Measurements from ENCODE around the gene RGL1.

RGL1 gene

DNA sequence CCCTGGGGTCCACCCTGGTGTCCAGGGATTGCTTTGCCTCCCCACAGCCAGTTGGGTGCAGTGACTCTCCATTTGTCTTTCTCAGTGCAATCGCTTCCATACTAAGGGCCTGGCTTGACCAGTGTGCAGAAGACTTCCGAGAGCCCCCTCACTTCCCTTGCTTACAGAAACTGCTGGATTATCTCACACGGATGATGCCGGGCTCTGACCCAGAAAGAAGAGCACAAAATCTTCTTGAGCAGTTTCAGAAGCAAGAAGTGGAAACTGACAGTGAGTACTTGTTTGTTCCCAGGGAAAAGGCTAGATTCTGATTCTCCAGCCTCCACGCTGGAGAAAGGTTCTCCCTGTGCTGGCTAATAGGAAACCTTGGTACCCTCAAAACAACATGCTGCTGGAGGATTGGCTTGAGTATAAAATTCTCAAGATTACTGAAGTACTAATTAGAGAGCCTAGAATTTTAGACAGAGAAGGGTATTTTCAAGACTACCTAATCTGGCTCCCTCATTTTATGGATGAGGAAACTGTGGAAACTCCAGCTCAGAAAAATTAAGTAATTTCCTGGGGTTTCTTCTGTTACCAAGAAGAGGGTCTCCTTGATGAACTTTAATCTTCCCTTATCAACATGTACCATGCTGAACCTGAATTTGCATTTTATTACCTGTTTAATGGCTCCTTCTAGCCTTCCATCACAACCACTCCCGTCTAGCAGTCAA is 75.8 kb downstream of the RGL1 start:
- Histone ChIP-seq H3K4me1 (ENCODE audit: insufficient read depth, low read length) (peaks cover 20% of the 10 kb centered on the region), H3K36me3 (ENCODE audit: insufficient read depth, low read length) (peaks cover 22% of the 10 kb centered on the region; the same call in 1 of the 2 replicates)
- 95% methylated on average over 6 of the region's 6 CpGs for WGBS

DNA sequence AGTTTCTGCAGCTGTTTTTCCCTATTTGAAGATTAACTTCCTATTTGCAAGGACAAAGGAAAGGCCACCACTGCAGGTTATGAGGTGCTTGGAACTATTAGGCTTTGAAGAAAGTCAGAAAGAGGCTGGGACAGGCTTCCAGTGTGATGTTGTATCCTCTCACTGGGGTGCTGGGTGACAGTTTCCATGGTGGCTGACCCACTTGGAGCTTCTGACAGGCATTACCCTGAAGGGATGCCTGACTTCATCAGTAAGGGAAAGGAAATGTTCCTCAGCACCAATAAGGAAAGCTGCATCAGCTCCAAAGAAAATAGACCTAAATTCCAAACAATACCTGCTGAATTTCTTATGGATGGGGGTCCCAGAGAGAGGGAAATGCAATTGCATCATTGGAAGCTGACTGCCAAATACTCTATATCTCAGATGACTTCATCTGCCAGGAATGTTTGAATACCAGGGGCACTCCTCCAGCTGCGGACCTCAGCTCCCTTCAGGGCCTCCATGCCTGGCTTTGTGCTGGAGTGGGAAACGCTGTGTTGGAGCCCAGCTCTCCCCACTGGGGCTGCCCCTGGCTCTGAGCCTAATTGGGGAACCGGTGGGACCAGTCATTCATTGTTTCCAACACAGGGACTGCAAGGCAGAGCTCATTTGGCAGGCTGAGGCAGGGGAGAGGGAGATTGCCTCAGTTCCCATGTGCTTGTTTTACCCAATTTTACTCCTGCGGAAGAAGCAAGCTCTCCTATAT is 76.6 kb downstream of the RGL1 start:
- Histone ChIP-seq H3K27ac (ENCODE audit: low read depth, low read length) (peak overlapping the region; percentile 44), H3K9me3 (ENCODE audit: insufficient read depth, low read depth, low read length) (no peaks in the 10 kb centered on the region), H3K9ac (ENCODE audit: low read depth, low read length) (peak overlapping the region; percentile 40; the same call in 1 of the 2 replicates), H3K27me3 (ENCODE audit: insufficient read depth, low read length) (no peaks in the 10 kb centered on the region), H3K36me3 (ENCODE audit: insufficient read depth, low read length) (peaks cover 25% of the 10 kb centered on the region; the same call in 1 of the 2 replicates), H3K4me3 (ENCODE audit: low read length) (no peak overlapping the region), H3K4me1 (ENCODE audit: insufficient read depth, low read length) (peaks cover 20% of the 10 kb centered on the region)
- WGBS, result 52% methylated on average over 4 of the region's 4 CpGs

More for the DNA sequence above, 75.8 kb downstream of the RGL1 start:
- Histone ChIP-seq H3K4me3 (ENCODE audit: low read length) (no peak overlapping the region), H3K27ac (ENCODE audit: low read depth, low read length) (no peak overlapping the region), H3K27me3 (ENCODE audit: insufficient read depth, low read length) (no peaks in the 10 kb centered on the region), H3K9ac (ENCODE audit: low read depth, low read length) (no peak overlapping the region), H3K9me3 (ENCODE audit: insufficient read depth, low read depth, low read length) (no peaks in the 10 kb centered on the region)

DNA sequence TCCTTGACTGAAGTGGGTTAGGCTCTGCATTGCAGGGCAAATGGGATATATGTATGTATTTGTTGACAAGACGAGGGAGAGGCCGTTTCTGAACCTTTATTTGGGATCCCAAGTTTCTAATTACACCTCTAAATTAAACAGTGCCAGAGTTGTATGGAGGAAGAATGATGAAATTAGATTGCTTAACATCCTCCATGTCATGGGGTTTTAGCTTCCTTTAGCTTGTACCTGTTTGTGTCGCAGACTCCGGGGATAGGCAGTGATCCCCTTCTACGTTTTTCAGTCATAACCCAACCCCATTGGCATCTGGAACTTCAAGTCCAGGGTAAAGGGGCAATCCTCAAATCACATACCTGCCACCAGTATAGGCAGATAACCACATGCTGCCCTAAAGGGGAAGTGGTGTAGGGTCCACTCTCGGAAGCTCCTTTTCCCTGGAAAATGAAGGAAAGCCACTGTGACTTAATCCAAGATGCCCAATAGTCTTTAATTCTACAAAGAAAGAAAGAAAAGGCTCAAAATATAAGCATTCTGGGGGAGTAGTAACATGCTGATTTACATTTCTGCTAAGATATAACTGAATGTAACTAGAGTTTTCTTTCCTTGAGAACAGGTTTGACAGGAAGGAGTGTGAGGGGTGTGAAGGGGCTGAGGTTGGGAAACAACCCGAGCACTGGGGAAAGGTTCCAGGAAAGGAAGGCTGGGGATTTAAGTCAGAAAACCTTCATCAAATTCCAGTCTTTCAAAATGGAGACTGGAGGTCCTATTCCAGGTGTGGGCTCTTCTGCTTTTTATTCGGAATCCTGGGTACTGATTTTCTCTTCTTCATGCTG is 77.6 kb downstream of the RGL1 start:
- H3K4me1 ChIP-seq (ENCODE audit: insufficient read depth, low read length), result peaks cover 20% of the 10 kb centered on the region
- 84% methylated on average over 8 of the region's 8 CpGs for WGBS
- H3K27ac ChIP-seq (ENCODE audit: low read depth, low read length), result peak overlapping the region; percentile 11; the same call in 1 of the 2 replicates
- H3K36me3 ChIP-seq (ENCODE audit: insufficient read depth, low read length), result peaks cover 28% of the 10 kb centered on the region; the same call in 1 of the 2 replicates
- H3K9me3 ChIP-seq (ENCODE audit: insufficient read depth, low read depth, low read length), result no peaks in the 10 kb centered on the region
- H3K4me3 ChIP-seq (ENCODE audit: low read length), result no peak overlapping the region
- no peaks in the 10 kb centered on the region for H3K27me3 ChIP-seq (ENCODE audit: insufficient read depth, low read length)
- no peak overlapping the region; the same call in 1 of the 2 replicates for H3K9ac ChIP-seq (ENCODE audit: low read depth, low read length)

DNA sequence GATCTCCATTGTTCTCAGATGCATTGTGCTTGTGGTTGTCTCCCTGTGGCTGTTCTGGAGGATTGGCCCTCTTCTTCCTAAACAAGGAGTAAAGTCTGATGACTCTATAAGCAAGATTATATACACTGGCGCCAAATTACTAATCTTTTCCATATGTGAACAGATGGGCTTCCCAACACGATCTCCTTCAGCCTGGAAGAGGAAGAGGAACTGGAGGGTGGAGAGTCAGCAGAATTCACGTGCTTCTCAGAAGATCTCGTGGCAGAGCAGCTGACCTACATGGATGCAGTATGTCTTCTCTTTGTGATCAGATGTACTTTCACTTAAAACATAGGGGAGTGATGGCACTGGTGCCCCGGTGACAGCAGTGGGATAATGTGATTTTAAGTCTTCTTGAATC is 78.7 kb downstream of the RGL1 start:
- Histone ChIP-seq H3K9me3 (ENCODE audit: insufficient read depth, low read depth, low read length) (no peaks in the 10 kb centered on the region), H3K36me3 (ENCODE audit: insufficient read depth, low read length) (peaks cover 30% of the 10 kb centered on the region; the same call in 1 of the 2 replicates), H3K9ac (ENCODE audit: low read depth, low read length) (no peak overlapping the region), H3K27me3 (ENCODE audit: insufficient read depth, low read length) (no peaks in the 10 kb centered on the region), H3K4me3 (ENCODE audit: low read length) (no peak overlapping the region), H3K4me1 (ENCODE audit: insufficient read depth, low read length) (peaks cover 20% of the 10 kb centered on the region), H3K27ac (ENCODE audit: low read depth, low read length) (no peak overlapping the region)
- WGBS, result 93% methylated on average over 5 of the region's 5 CpGs

DNA sequence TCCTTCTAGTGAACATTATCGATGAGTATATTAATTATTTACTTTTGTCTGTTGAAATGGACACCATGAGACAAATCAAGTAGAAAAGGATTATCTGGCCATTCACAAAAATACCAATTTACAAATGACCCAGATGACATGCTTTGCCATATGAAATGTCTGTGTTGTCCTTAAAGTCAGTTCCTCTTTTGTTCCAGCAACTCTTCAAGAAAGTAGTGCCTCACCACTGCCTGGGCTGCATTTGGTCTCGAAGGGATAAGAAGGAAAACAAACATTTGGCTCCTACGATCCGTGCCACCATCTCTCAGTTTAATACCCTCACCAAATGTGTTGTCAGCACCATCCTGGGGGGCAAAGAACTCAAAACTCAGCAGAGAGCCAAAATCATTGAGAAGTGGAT is 79.6 kb downstream of the RGL1 start:
- Histone ChIP-seq H3K27me3 (ENCODE audit: insufficient read depth, low read length) (no peaks in the 10 kb centered on the region), H3K27ac (ENCODE audit: low read depth, low read length) (no peak overlapping the region), H3K9me3 (ENCODE audit: insufficient read depth, low read depth, low read length) (no peaks in the 10 kb centered on the region), H3K36me3 (ENCODE audit: insufficient read depth, low read length) (peaks cover 36% of the 10 kb centered on the region; the same call in 1 of the 2 replicates), H3K4me1 (ENCODE audit: insufficient read depth, low read length) (peaks cover 20% of the 10 kb centered on the region), H3K4me3 (ENCODE audit: low read length) (no peak overlapping the region), H3K9ac (ENCODE audit: low read depth, low read length) (no peak overlapping the region)
- WGBS, result 89% methylated on average over 3 of the region's 4 CpGs

DNA sequence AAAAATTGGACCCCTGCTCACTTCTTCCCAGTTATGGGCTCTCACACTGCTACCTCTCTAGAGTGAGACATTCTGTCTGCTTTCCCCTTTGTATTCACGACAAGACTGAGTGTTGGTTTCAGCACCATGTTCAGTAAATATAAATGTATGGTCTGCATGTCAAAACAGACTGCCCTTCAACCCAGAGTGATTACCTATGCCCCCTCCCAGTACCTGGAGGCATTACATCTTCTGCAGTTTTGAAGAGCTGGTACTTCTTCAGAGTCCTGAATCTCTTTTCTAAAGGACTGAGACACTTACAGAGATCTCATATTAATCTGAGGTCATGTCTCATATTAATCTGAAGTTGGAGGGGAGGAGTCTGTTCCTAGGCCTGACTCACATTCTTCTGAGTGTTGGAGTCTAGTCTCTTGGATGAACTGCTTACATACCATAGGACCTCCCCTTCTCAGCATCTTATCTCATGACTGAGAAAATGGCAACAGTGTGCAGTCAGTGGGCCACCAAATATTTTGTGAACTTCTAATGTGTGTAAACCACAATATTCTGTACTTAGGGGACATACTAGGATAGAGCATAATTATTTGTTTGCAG is 80.3 kb downstream of the RGL1 start:
- no peaks in the 10 kb centered on the region for H3K9me3 ChIP-seq (ENCODE audit: insufficient read depth, low read depth, low read length)
- H3K27ac ChIP-seq (ENCODE audit: low read depth, low read length), result no peak overlapping the region
- H3K27me3 ChIP-seq (ENCODE audit: insufficient read depth, low read length), result no peaks in the 10 kb centered on the region
- no peak overlapping the region for H3K9ac ChIP-seq (ENCODE audit: low read depth, low read length)
- peaks cover 20% of the 10 kb centered on the region for H3K4me1 ChIP-seq (ENCODE audit: insufficient read depth, low read length)
- H3K4me3 ChIP-seq (ENCODE audit: low read length), result no peak overlapping the region
- 78% methylated on average over 1 of the region's 1 CpG for WGBS
- peaks cover 36% of the 10 kb centered on the region; the same call in 1 of the 2 replicates for H3K36me3 ChIP-seq (ENCODE audit: insufficient read depth, low read length)

DNA sequence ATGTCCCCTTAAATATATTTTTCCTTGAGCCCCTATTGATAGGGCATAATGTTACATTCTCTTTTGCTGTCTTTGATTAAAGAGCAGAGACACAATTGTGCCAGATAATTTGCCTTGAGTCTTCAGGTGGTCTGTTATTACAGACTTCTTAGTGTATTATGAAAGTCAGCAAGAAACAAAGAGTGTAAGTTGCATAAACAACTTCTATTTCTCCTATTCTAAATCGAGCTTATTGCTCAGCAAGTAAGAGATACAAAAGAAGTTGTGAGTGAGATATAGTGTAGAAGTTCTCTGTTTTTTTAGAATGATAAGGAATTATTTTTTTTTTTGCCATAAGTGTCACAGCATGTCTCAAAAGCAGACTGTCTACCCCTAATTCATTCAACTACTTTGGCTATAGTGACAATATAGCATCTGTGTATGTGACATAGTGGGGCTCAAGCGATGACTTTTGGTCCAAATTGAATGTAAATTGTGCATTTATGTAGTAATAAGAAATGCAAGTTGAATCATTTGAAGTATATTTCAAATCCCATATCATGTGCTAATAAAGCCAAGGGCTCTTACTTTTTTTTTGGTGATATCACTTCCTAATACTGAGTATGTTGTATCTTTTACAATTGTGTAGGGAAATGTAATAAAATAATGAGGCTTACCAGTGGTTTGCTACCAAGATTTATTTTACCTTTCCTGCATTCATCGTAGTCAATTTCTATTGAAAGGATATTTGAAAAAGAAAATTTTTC is 81.3 kb downstream of the RGL1 start:
- Histone ChIP-seq H3K4me1 (ENCODE audit: insufficient read depth, low read length) (peaks cover 15% of the 10 kb centered on the region), H3K27me3 (ENCODE audit: insufficient read depth, low read length) (no peaks in the 10 kb centered on the region), H3K9ac (ENCODE audit: low read depth, low read length) (no peak overlapping the region)

DNA sequence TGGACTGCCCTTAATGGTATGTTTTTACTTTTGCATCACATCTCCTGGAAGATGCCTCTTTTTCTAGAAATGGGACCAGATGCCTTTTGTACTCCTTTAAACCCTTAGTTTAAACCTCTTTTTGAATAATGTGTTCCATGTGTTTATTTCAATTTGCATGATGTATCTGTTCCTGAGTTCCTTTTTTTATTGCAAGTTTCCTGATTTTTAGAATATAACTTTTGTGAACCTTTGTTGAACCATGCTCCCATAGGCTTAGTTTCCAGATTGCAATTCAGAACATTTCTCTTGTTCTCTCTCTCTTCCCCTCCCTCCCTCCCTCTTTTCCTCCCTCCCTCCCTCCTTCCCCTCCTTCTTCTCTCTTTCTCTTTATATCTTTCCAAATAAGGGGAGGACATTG is 81.9 kb downstream of the RGL1 start:
- no peak overlapping the region for H3K27ac ChIP-seq (ENCODE audit: low read depth, low read length)

More for the DNA sequence above, 81.3 kb downstream of the RGL1 start:
- peaks cover 36% of the 10 kb centered on the region; the same call in 1 of the 2 replicates for H3K36me3 ChIP-seq (ENCODE audit: insufficient read depth, low read length)
- 100% methylated on average over 1 of the region's 3 CpGs for WGBS
- H3K9me3 ChIP-seq (ENCODE audit: insufficient read depth, low read depth, low read length), result no peaks in the 10 kb centered on the region
- H3K4me3 ChIP-seq (ENCODE audit: low read length), result no peak overlapping the region
- H3K27ac ChIP-seq (ENCODE audit: low read depth, low read length), result no peak overlapping the region

DNA sequence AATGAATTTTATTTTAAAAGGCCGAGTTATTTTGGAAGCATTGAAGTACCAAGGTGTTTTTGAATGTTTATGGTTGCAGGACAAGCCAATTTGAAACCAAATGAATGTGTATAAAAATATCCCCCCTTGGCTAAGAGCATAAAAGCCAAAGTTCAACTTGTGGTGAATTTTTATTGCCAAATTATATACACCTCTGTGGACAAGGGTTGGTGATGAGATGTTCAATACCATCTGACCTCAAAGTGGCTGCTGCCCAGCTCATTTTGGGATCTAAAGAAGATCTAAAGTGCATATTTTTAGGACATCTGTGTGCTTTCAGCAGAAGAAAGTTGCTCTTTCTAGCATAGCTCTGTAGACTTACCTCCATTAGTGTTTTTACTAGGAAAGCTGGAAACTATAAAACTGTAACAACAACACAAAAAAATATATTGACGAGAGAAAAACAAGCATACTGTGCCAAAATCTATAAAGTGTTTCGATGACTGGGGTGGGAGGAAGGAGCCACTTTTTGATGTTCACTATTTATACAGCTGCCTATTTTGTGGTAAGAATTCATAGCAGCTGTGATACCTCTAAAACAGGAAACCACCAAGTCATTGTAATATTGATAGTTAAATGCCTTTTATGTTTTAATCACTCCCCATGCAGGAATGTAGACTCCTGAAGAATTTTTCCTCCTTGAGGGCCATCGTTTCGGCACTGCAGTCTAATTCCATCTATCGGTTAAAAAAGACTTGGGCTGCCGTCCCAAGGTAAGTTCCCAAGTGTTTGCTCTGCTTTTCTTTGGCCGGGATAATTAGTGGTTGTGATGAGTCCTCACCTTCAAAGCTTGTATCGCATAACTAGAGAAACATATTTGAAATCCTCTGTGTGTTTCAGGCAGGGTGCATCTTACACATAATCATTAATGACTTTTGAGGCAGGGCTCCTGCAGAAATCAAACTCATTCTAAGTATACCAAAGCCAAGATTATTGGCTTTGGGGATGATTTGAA is 83.2 kb downstream of the RGL1 start:
- no peak overlapping the region for H3K9ac ChIP-seq (ENCODE audit: low read depth, low read length)
- H3K27ac ChIP-seq (ENCODE audit: low read depth, low read length), result no peak overlapping the region
- no peak overlapping the region for H3K4me3 ChIP-seq (ENCODE audit: low read length)
- 93% methylated on average over 9 of the region's 9 CpGs for WGBS
- H3K9me3 ChIP-seq (ENCODE audit: insufficient read depth, low read depth, low read length), result no peaks in the 10 kb centered on the region
- H3K27me3 ChIP-seq (ENCODE audit: insufficient read depth, low read length), result no peaks in the 10 kb centered on the region
- peaks cover 45% of the 10 kb centered on the region; the same call in 1 of the 2 replicates for H3K36me3 ChIP-seq (ENCODE audit: insufficient read depth, low read length)
- H3K4me1 ChIP-seq (ENCODE audit: insufficient read depth, low read length), result no peaks in the 10 kb centered on the region

More for the DNA sequence above, 81.9 kb downstream of the RGL1 start:
- H3K4me1 ChIP-seq (ENCODE audit: insufficient read depth, low read length), result peaks cover 9% of the 10 kb centered on the region
- no peak overlapping the region for H3K4me3 ChIP-seq (ENCODE audit: low read length)
- no peak overlapping the region for H3K9ac ChIP-seq (ENCODE audit: low read depth, low read length)
- peaks cover 36% of the 10 kb centered on the region; the same call in 1 of the 2 replicates for H3K36me3 ChIP-seq (ENCODE audit: insufficient read depth, low read length)
- H3K27me3 ChIP-seq (ENCODE audit: insufficient read depth, low read length), result no peaks in the 10 kb centered on the region
- H3K9me3 ChIP-seq (ENCODE audit: insufficient read depth, low read depth, low read length), result no peaks in the 10 kb centered on the region
